ENCODE measurements around the gene SNX3. TPM values are rescaled to one million over a fixed set of nuclear protein-coding genes. Genes with fewer than 3 reads are reported as not detected.

SNX3 gene
- total RNA-seq, 1 experiment from 2014 or later = 104 TPM

GRCh38 chr6:108200186-108200585, 60.7 kb downstream of the SNX3 start:
- Histone ChIP-seq H3K36me3 (ENCODE audit: insufficient read depth, low read length, poor library complexity, severe bottlenecking) (no peaks in the 10 kb centered on the region), H3K9me3 (ENCODE audit: low read depth, low read length, poor library complexity, severe bottlenecking) (no peaks in the 10 kb centered on the region), H3K4me3 (ENCODE audit: low read depth, low read length, poor library complexity, severe bottlenecking) (no peak overlapping the region), H3K27ac (ENCODE audit: low read depth, low read length, poor library complexity, severe bottlenecking) (no peak overlapping the region), H3K27me3 (replicated peaks; ENCODE audit: insufficient read depth, low read depth, low read length, poor library complexity) (no peaks in the 10 kb centered on the region), H3K4me1 (ENCODE audit: insufficient read depth, low read length, poor library complexity, severe bottlenecking) (no peaks in the 10 kb centered on the region)
- intact Hi-C loops (cut with micrococcal nuclease; ENCODE audit: unreplicated experiment) = no loop called here
- no peak for DNase-seq (ENCODE audit: low spot score)
- POLR2A ChIA-PET (ENCODE audit: low non-redundant PET) = no interaction called here
- TF ChIP-seq CTCF (conservative IDR thresholded peaks at IDR 0.05; ENCODE audit: low read depth, low read length) (no peak), EZH2 (IDR thresholded peaks at IDR 0.05; ENCODE audit: borderline replicate concordance, low read depth, low read length, poor library complexity, severe bottlenecking) (no peak)
- CTCF ChIA-PET = no interaction called here
- no TSS peak for BruUV-seq (replicated peaks)

DNA sequence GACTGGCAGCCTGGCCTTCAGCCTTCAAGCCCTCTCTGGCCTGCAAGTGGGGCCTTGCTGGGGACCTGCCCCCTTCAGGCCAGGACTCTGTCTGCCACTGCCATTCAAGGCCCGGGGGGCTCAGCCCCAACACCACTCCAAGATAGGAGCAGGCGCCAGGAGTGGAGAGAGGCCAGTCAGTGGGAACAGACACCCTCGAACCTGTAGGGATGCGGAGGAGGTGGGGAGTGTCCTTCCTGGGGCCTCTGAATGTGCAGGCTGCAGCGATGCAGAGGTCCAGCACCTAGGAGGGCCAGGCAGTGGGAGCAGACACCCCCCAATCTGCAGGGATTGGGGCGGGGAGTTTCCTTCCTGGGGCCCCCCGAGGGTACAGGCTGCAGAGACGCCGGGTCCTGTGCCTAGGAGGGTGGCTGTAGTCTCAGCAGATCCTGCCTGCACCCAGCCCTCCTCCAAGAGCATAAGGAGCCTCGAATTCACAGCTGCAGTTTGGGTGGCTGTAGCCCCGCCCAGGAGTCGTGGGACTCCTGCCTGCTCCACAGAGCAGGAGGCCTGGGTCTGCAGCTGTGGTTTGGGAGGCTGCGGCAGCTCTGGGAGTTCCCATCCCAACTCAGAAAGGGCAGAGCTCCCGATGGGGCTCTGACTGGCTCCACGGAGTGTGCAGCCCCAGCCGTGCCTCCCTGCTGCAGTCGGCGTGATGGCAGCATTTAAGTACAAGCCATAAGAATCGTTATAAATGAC, 61.9 kb downstream of the SNX3 start:
- no TSS peak for BruUV-seq (replicated peaks)
- CTCF ChIA-PET = no interaction called here
- intact Hi-C loops (cut with micrococcal nuclease; ENCODE audit: unreplicated experiment) = no loop called here

DNA sequence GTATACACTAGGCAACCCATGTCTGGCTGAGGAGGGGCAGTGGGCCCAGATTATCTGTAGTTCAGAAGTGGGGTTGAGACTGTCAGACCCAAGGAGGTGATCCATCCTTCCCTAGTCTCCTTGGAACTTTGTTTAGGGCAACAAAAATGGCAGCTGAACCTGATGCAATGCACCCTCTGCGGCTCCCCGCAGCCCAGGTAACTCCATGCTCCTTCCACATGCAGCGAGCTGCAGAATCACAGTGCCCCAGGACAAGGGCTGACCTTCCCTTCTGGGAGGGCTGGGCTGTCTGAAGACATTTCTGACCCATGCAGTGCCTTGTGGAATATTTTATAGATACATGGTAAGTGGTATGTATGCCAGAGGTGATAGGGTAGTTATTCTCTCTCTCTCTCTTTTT, 65.6 kb downstream of the SNX3 start:
- H3K4me1 ChIP-seq (ENCODE audit: insufficient read depth, low read length, poor library complexity, severe bottlenecking) = no peaks in the 10 kb centered on the region
- POLR2A ChIA-PET (ENCODE audit: low non-redundant PET) = no interaction called here
- BruUV-seq (replicated peaks) = no TSS peak
- no peak for TF ChIP-seq CTCF (conservative IDR thresholded peaks at IDR 0.05; ENCODE audit: low read depth, low read length)
- TF ChIP-seq EZH2 (IDR thresholded peaks at IDR 0.05; ENCODE audit: borderline replicate concordance, low read depth, low read length, poor library complexity, severe bottlenecking) = no peak
- no peaks in the 10 kb centered on the region for H3K9me3 ChIP-seq (ENCODE audit: low read depth, low read length, poor library complexity, severe bottlenecking)
- H3K27me3 ChIP-seq (replicated peaks; ENCODE audit: insufficient read depth, low read depth, low read length, poor library complexity) = no peaks in the 10 kb centered on the region
- intact Hi-C loops (cut with micrococcal nuclease; ENCODE audit: unreplicated experiment) = no loop called here
- no peak overlapping the region for H3K4me3 ChIP-seq (ENCODE audit: low read depth, low read length, poor library complexity, severe bottlenecking)
- CTCF ChIA-PET = no interaction called here
- H3K27ac ChIP-seq (ENCODE audit: low read depth, low read length, poor library complexity, severe bottlenecking) = no peak overlapping the region
- DNase-seq (ENCODE audit: low spot score) = no peak
- H3K36me3 ChIP-seq (ENCODE audit: insufficient read depth, low read length, poor library complexity, severe bottlenecking) = no peaks in the 10 kb centered on the region

More for the DNA sequence above, 61.9 kb downstream of the SNX3 start:
- Histone ChIP-seq H3K4me3 (ENCODE audit: low read depth, low read length, poor library complexity, severe bottlenecking) (no peak overlapping the region), H3K27ac (ENCODE audit: low read depth, low read length, poor library complexity, severe bottlenecking) (no peak overlapping the region), H3K4me1 (ENCODE audit: insufficient read depth, low read length, poor library complexity, severe bottlenecking) (no peaks in the 10 kb centered on the region), H3K27me3 (replicated peaks; ENCODE audit: insufficient read depth, low read depth, low read length, poor library complexity) (no peaks in the 10 kb centered on the region), H3K9me3 (ENCODE audit: low read depth, low read length, poor library complexity, severe bottlenecking) (no peaks in the 10 kb centered on the region), H3K36me3 (ENCODE audit: insufficient read depth, low read length, poor library complexity, severe bottlenecking) (no peaks in the 10 kb centered on the region)
- TF ChIP-seq CTCF (conservative IDR thresholded peaks at IDR 0.05; ENCODE audit: low read depth, low read length) = no peak
- no peak for TF ChIP-seq EZH2 (IDR thresholded peaks at IDR 0.05; ENCODE audit: borderline replicate concordance, low read depth, low read length, poor library complexity, severe bottlenecking)
- POLR2A ChIA-PET (ENCODE audit: low non-redundant PET) = no interaction called here
- no peak for DNase-seq (ENCODE audit: low spot score)

Measured in A673 (cell line).